DOHH2 (cell line): Measurements from ENCODE around the gene NKAIN2.

Source experiments
- CTCF ChIP-seq: fragments of 200-600 bp; sonication (generic); IDR thresholded peaks from one replicate; pipeline ENCODE4 v1.5.1; 2014; ENCODE audit warnings: antibody characterized with exemption, mild to moderate bottlenecking, low read depth, low read length; ENCODE audit not compliant: poor library complexity, severe bottlenecking
- EZH2phosphoT487 ChIP-seq: fragments of 200-600 bp; sonication (generic); IDR thresholded peaks from 2 replicates; pipeline ENCODE4 v1.6.1; 2017; ENCODE audit warnings: borderline replicate concordance, mild to moderate bottlenecking, antibody characterized with exemption, low read length, moderate library complexity, mixed read lengths

- TF ChIP-seq CTCF, result no peak
- no peak for TF ChIP-seq EZH2phosphoT487
These were observed 339.8 kb downstream of the NKAIN2 start for GRCh38 chr6:124143435-124143834.
